HG03103 (cell line): ENCODE measurements around the gene PDRG1.

Experiments
- ATAC-seq: cut with Tn5 transposase; IDR thresholded peaks from one replicate; pipeline ENCODE4 v1.9.1; 2021; ENCODE audit warnings: low read depth; ENCODE audit not compliant: unreplicated experiment

The PDRG1 gene

DNA sequence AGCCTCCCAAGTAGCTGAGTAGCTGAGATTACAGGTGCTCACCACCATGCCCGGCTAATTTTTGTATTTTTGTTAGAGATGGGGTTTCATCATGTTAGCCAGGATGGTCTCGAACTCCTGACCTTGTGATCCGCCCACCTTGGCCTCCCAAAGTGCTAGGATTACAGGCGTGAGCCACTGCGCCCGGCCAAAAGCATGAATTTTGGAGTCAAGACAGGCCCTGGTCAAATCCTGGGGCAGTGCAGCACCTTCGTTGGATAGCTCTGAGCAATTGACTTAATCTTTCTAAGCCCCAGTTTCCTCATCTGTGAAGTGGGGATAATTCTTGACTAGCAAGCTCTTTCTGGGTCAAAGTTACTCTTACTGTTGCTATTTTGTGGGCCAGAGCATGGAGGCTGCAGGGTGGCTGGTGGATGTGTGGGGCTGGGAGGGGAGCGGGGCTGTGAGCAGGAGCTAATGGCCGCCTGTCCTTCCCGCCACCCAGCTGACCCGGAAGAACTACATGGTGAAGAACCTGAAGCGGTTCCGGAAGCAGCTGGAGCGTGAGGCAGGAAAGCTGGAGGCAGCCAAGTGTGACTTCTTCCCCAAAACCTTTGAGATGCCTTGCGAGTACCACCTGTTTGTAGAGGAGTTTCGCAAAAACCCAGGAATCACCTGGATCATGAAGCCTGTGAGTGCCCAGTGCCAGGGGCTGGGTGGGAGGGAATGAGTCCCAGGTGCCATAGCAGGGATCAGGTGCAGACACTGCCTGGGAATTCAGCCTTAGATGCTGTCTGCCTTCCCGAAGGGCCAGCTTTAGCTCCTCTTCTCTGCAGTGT lies 42.4 kb downstream of the PDRG1 start:
- ATAC-seq: no peak

- ATAC-seq: no peak
Observed at GRCh38 chr20:31908424-31908823, 43.4 kb downstream of the PDRG1 start.

GRCh38 chr20:31908016-31908415 lies 43.8 kb downstream of the PDRG1 start:
- ATAC-seq: no peak

- ATAC-seq: no peak
Observed at GRCh38 chr20:31907046-31907445, 44.8 kb downstream of the PDRG1 start.

GRCh38 chr20:31906001-31906400 lies 45.8 kb downstream of the PDRG1 start:
- ATAC-seq: no peak

- no peak for ATAC-seq
Observed at GRCh38 chr20:31903627-31904386, 48.0 kb downstream of the PDRG1 start.

GRCh38 chr20:31901615-31902014 lies 50.2 kb downstream of the PDRG1 start:
- ATAC-seq: no peak

- ATAC-seq: no peak
Observed at GRCh38 chr20:31897541-31897940, 54.3 kb downstream of the PDRG1 start.

DNA sequence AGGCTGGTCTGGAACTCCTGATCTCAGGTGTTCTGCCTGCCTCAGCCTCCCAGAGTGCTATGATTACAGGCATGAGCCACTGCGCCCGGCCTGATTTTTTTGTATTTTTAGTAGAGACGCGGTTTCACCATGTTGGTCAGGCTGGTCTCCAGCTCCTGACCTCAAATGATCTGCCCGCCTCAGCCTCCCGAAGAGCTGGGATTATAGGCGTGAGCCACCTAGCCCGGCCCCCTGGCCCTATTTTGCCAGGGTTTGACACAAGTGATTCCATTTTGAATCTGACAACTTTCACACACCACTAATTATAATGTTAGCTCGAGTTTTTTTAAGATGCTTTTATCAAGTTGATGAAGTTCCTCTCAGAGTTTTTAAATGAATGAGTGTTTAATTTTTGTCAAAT lies 55.8 kb downstream of the PDRG1 start:
- ATAC-seq: no peak

DNA sequence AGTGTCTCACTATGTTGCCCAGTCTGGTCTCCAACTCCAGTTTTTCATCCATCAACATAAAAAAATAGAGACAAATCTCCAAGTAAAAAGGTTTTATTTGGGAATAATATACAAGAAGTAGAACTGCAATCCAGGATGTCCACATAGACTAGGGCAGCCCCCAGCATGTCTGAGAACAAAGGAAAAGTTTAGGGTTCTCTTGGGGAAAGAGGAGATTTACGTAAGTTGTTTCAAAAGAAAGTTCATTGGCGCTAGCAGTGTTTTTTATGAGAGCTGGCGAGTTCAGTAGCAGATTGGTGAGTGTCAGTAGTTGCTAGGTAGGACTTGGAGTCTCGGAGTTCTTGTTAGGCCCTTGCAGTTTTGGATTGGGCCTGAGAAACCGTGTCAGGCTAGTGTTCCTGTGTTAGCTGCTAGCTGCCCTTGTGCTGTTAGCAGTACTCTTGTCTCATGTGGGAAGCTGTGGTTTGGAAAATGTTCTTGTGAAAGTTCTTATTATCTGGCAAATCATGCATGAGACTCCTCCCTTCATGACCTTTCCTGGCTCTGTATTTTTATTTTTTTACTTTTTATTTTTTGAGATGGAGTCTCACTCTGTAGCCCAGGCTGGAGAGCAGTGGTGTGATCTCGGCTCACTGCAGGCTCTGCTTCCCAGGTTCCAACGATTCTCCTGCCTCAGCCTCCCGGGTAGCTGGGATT lies 56.7 kb downstream of the PDRG1 start:
- ATAC-seq: peak; percentile 94
